ENCODE results near the gene DDOST. TPM values are rescaled to one million over a fixed set of nuclear protein-coding genes. Genes with fewer than 3 reads are reported as not detected.

Gene DDOST
- total RNA-seq, 1 donor from 2014 or later, result 146 TPM

DNA sequence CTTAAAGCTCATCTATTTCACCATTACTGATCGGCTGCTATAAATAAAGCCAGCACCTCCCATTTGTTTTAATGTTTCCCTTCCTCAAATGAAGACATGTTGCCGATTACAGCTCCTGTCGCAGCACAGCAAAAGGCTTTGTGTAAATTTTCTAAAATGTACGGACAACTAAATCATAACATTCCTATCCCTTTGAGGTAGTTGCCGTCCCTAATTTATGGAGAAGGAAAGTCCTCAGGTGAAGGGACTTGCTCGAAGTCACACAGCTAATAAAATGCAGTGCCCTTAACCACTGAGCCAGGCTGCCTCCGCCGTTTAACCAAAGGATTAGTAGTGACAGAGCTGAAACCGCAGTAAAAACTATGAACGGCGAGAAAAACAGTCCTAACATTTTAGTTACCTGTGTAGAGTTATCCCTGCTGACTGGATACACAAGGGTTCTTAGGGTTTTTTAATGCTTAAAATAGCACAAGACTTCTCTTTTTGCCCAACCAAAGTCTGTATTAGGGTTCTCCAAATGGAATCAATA, 27.0 kb downstream of the DDOST start:
- Histone ChIP-seq H3K9ac (ENCODE audit: low read depth in 1 of 3, low read length in 3 of 3) (peak overlapping the region; percentile 89 to 97 (median 94)), H3K27me3 (ENCODE audit: control insufficient read depth in 3 of 3, insufficient read depth in 3 of 3, low read length in 3 of 3) (no peaks in the 10 kb centered on the region), H3K4me1 (ENCODE audit: control insufficient read depth in 3 of 3, insufficient read depth in 3 of 3, low read length in 3 of 3) (peaks cover 8 to 16% (median 13%) of the 10 kb centered on the region in 3 donors), H3K4me3 (ENCODE audit: low read length in 3 of 3) (peak overlapping the region; percentile 79 to 97 (median 82)), H3K9me3 (ENCODE audit: control insufficient read depth in 3 of 3, low read length in 3 of 3) (no peaks in the 10 kb centered on the region), H3K27ac (ENCODE audit: low read depth, low read length) (peak overlapping the region; percentile 90), H3K36me3 (ENCODE audit: control insufficient read depth in 3 of 3, insufficient read depth in 3 of 3, low read length in 3 of 3) (peaks cover 21 to 24% (median 23%) of the 10 kb centered on the region in 3 donors)

DNA sequence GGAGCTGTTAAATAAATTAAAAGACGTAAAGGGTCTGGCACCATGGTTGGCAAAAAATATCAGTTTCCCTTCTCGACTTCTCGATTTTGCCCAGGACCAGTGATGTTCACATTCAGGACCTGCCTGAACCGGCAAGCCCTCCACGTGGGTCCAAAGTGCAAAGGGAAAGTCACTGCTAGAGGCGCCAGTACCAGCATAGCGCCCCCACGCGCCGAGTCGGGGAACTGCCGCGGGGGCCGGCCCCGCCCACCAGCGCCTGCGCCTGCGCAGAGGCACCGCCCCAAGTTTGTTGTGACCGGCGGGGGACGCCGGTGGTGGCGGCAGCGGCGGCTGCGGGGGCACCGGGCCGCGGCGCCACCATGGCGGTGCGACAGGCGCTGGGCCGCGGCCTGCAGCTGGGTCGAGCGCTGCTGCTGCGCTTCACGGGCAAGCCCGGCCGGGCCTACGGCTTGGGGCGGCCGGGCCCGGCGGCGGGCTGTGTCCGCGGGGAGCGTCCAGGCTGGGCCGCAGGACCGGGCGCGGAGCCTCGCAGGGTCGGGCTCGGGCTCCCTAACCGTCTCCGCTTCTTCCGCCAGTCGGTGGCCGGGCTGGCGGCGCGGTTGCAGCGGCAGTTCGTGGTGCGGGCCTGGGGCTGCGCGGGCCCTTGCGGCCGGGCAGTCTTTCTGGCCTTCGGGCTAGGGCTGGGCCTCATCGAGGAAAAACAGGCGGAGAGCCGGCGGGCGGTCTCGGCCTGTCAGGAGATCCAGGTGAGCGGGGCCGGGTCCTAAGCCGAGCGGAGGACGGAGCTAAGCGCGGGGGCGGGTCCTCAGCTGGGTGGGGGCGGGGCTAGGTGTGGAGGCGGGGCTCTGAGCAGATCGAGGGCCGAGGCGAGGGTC, 27.7 kb downstream of the DDOST start, which contains the start of gene PINK1:
Gene PINK1, plus strand, starts transcription at position 269 of the 875 bp plus-strand sequence. Its CDS starts 91 bp downstream, at position 360.
- Histone ChIP-seq H3K36me3 (ENCODE audit: control insufficient read depth in 3 of 3, insufficient read depth in 3 of 3, low read length in 3 of 3) (peaks cover 15 to 18% (median 16%) of the 10 kb centered on the region in 3 donors), H3K9me3 (ENCODE audit: control insufficient read depth in 3 of 3, low read length in 3 of 3) (no peaks in the 10 kb centered on the region), H3K27me3 (ENCODE audit: control insufficient read depth in 3 of 3, insufficient read depth in 3 of 3, low read length in 3 of 3) (no peaks in the 10 kb centered on the region), H3K27ac (ENCODE audit: low read depth, low read length) (peak within 1 kb of the TSS; percentile 90), H3K9ac (ENCODE audit: low read depth in 1 of 3, low read length in 3 of 3) (peak within 1 kb of the TSS; percentile 89 to 97 (median 94)), H3K4me3 (ENCODE audit: low read length in 3 of 3) (peak within 1 kb of the TSS; percentile 79 to 97 (median 82)), H3K4me1 (ENCODE audit: control insufficient read depth in 3 of 3, insufficient read depth in 3 of 3, low read length in 3 of 3) (peaks cover 8 to 16% (median 13%) of the 10 kb centered on the region in 3 donors)

DNA sequence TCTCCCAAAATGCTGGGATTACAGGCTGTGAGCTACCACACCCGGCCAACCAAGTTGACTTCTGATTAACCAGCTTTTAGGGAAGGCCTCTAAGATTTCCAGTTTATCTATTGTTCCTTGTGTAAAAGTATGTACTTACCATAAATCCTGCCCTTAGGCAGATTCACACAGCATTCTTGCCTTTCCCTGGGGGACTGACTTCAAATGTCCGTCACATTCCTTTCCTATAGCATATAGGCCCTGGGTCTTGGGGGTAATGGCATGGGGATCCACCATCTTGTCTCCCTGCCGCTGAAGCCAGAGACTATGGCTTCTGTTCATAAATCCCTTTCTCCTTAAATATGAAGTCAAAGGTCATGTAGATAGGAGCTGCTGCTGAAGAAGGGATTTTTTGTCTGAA, 28.8 kb downstream of the DDOST start:
- H3K27ac ChIP-seq (ENCODE audit: low read depth, low read length), result no peak overlapping the region
- H3K4me1 ChIP-seq (ENCODE audit: control insufficient read depth in 3 of 3, insufficient read depth in 3 of 3, low read length in 3 of 3), result peaks cover 8 to 16% (median 13%) of the 10 kb centered on the region in 3 donors
- H3K9me3 ChIP-seq (ENCODE audit: control insufficient read depth in 3 of 3, low read length in 3 of 3), result no peaks in the 10 kb centered on the region
- no peak overlapping the region for H3K9ac ChIP-seq (ENCODE audit: low read depth in 1 of 3, low read length in 3 of 3)
- H3K36me3 ChIP-seq (ENCODE audit: control insufficient read depth in 3 of 3, insufficient read depth in 3 of 3, low read length in 3 of 3), result peaks cover 6 to 8% (median 7%) of the 10 kb centered on the region in 3 donors
- no peak overlapping the region for H3K4me3 ChIP-seq (ENCODE audit: low read length in 3 of 3)
- no peaks in the 10 kb centered on the region for H3K27me3 ChIP-seq (ENCODE audit: control insufficient read depth in 3 of 3, insufficient read depth in 3 of 3, low read length in 3 of 3)

DNA sequence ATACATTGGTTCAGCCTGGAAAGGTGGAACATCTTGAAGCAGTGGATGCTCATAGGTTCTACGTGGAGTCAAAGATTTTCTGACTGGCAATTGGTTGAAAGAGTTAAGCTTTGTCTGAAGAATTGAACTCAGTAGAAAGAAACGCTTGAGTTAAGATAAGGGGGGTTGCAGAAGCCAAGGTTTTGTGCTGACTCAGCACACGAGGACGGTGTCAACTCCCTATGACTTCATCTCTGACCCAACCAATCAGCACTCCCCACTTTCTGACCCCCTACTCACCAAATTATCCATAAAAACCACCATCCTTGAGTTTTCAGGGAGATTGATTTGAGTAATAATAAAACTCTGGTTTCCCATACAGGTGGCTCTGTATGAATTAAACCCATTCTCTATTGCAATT, 30.4 kb downstream of the DDOST start:
- H3K36me3 ChIP-seq (ENCODE audit: control insufficient read depth in 3 of 3, insufficient read depth in 3 of 3, low read length in 3 of 3), result no peaks in the 10 kb centered on the region
- H3K9me3 ChIP-seq (ENCODE audit: control insufficient read depth in 3 of 3, low read length in 3 of 3), result no peaks in the 10 kb centered on the region
- no peak overlapping the region for H3K27ac ChIP-seq (ENCODE audit: low read depth, low read length)
- H3K9ac ChIP-seq (ENCODE audit: low read depth in 1 of 3, low read length in 3 of 3), result no peak overlapping the region
- peaks cover 8 to 11% (median 10%) of the 10 kb centered on the region in 3 donors for H3K4me1 ChIP-seq (ENCODE audit: control insufficient read depth in 3 of 3, insufficient read depth in 3 of 3, low read length in 3 of 3)
- H3K4me3 ChIP-seq (ENCODE audit: low read length in 3 of 3), result no peak overlapping the region
- H3K27me3 ChIP-seq (ENCODE audit: control insufficient read depth in 3 of 3, insufficient read depth in 3 of 3, low read length in 3 of 3), result peaks cover 0 to 2% (median 0%) of the 10 kb centered on the region in 3 donors

DNA sequence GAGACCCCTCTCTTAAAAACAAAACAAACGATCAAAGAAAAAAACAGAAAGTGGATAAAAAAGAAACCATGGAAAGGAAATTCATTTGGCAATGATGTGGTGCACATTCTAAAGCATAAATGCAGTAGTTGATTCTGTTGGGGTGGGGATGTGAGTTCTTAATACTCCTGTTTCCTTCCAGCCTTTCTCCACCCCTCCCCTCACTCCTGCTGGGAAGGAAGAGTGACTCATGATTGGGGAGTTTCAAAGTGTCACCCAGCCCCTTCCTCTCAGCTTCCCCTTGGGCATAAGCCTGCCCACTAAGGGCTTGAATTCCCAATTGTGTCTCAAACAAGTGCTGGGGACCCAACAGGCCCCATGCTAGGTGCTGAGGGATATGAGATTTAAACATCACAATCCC, 34.6 kb downstream of the DDOST start:
- Histone ChIP-seq H3K36me3 (ENCODE audit: control insufficient read depth in 3 of 3, insufficient read depth in 3 of 3, low read length in 3 of 3) (no peaks in the 10 kb centered on the region), H3K4me1 (ENCODE audit: control insufficient read depth in 3 of 3, insufficient read depth in 3 of 3, low read length in 3 of 3) (no peaks in the 10 kb centered on the region), H3K9me3 (ENCODE audit: control insufficient read depth in 3 of 3, low read length in 3 of 3) (no peaks in the 10 kb centered on the region), H3K9ac (ENCODE audit: low read depth in 1 of 3, low read length in 3 of 3) (no peak overlapping the region), H3K27me3 (ENCODE audit: control insufficient read depth in 3 of 3, insufficient read depth in 3 of 3, low read length in 3 of 3) (peaks cover 0 to 2% (median 0%) of the 10 kb centered on the region in 3 donors), H3K4me3 (ENCODE audit: low read length in 3 of 3) (no peak overlapping the region), H3K27ac (ENCODE audit: low read depth, low read length) (no peak overlapping the region)

DNA sequence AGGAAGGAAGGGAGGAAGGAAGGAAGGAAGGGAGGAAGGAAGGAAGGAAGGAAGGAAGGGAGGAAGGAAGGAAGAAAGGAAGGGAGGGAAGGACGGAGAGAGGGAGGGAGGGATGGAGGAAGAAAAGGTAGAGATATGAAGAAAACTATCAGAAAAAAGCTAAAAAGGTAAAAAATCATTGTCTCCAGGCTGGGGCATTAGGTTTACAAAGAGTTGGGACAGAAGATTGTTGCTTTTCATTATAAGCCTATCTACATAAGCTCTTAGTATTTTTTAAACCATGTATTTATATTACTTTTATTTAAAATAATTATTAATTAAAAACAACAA, 35.1 kb downstream of the DDOST start:
- H3K9ac ChIP-seq (ENCODE audit: low read depth in 1 of 3, low read length in 3 of 3), result no peak overlapping the region
- no peaks in the 10 kb centered on the region for H3K4me1 ChIP-seq (ENCODE audit: control insufficient read depth in 3 of 3, insufficient read depth in 3 of 3, low read length in 3 of 3)
- peaks cover 0 to 2% (median 0%) of the 10 kb centered on the region in 3 donors for H3K27me3 ChIP-seq (ENCODE audit: control insufficient read depth in 3 of 3, insufficient read depth in 3 of 3, low read length in 3 of 3)
- H3K27ac ChIP-seq (ENCODE audit: low read depth, low read length), result no peak overlapping the region
- H3K4me3 ChIP-seq (ENCODE audit: low read length in 3 of 3), result no peak overlapping the region
- H3K9me3 ChIP-seq (ENCODE audit: control insufficient read depth in 3 of 3, low read length in 3 of 3), result no peaks in the 10 kb centered on the region
- H3K36me3 ChIP-seq (ENCODE audit: control insufficient read depth in 3 of 3, insufficient read depth in 3 of 3, low read length in 3 of 3), result no peaks in the 10 kb centered on the region

DNA sequence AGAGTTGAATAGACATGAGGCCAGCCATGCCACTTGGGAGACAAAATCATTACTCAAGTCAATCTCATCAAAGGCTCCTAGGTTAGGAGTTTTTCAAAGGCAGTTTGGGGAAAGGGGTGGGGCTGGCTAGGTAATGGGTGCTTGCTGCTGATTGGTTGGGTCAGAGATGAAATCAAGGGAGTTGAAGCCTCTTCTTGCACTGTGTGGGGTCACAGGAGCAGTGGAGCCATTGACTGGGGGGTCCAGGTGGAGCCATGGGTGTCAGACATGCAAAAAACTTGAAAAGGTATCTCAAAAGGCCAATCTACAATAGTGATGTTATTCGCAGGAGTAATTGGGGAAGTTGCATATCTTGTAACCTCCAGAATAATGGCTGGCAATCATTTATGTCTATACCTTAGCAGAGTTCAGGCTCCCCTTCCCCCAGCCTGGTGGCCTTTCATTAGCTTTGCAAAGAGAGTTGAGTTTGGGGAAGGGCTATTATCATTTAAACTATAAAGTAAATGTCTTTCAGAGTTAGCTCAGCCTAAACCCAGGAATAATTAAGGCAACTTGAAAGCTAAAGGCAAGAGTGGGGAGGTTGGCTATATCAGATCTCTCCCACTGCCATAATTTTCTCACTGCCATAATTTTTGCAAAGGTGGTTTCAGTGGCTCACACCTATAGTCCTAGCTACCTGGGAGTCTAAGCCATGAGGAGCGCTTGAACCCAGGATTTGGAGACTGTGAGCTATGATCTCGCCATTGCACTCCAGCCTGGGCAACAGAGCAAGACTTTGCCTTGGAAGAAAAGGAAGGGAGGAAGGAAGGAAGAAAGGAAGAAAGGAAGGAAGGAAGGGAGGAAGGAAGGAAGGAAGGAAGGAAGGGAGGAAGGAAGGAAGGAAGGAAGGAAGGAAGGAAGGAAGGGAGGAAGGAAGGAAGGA, 35.7 kb downstream of the DDOST start:
- no peak overlapping the region for H3K9ac ChIP-seq (ENCODE audit: low read depth in 1 of 3, low read length in 3 of 3)
- no peak overlapping the region for H3K4me3 ChIP-seq (ENCODE audit: low read length in 3 of 3)
- no peaks in the 10 kb centered on the region for H3K36me3 ChIP-seq (ENCODE audit: control insufficient read depth in 3 of 3, insufficient read depth in 3 of 3, low read length in 3 of 3)
- no peaks in the 10 kb centered on the region for H3K9me3 ChIP-seq (ENCODE audit: control insufficient read depth in 3 of 3, low read length in 3 of 3)
- no peak overlapping the region for H3K27ac ChIP-seq (ENCODE audit: low read depth, low read length)
- H3K4me1 ChIP-seq (ENCODE audit: control insufficient read depth in 3 of 3, insufficient read depth in 3 of 3, low read length in 3 of 3), result no peaks in the 10 kb centered on the region
- peaks cover 0 to 2% (median 0%) of the 10 kb centered on the region in 3 donors for H3K27me3 ChIP-seq (ENCODE audit: control insufficient read depth in 3 of 3, insufficient read depth in 3 of 3, low read length in 3 of 3)

DNA sequence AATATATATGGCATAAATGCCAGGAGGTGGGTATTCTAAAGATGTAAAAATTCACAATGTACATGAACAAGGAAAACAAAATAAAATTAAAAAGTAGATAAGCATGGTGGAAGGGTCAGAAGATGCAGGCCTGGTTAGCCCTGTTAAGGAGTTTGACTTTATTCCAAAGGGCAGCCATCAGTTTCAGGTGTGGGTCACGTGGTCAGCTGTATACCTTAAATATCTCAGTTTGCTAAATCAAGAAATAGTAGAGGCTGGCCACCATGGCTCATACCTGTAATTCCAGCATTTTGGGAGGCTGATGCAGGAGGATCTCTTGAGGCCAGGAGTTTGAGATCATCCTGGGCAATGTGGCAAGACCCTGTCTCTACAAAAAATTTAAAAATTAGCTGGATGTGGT, 36.5 kb downstream of the DDOST start:
- Histone ChIP-seq H3K9me3 (ENCODE audit: control insufficient read depth in 3 of 3, low read length in 3 of 3) (no peaks in the 10 kb centered on the region), H3K9ac (ENCODE audit: low read depth in 1 of 3, low read length in 3 of 3) (no peak overlapping the region), H3K27me3 (ENCODE audit: control insufficient read depth in 3 of 3, insufficient read depth in 3 of 3, low read length in 3 of 3) (peaks cover 0 to 2% (median 0%) of the 10 kb centered on the region in 3 donors), H3K36me3 (ENCODE audit: control insufficient read depth in 3 of 3, insufficient read depth in 3 of 3, low read length in 3 of 3) (no peaks in the 10 kb centered on the region), H3K4me1 (ENCODE audit: control insufficient read depth in 3 of 3, insufficient read depth in 3 of 3, low read length in 3 of 3) (no peaks in the 10 kb centered on the region), H3K27ac (ENCODE audit: low read depth, low read length) (no peak overlapping the region), H3K4me3 (ENCODE audit: low read length in 3 of 3) (no peak overlapping the region)

DNA sequence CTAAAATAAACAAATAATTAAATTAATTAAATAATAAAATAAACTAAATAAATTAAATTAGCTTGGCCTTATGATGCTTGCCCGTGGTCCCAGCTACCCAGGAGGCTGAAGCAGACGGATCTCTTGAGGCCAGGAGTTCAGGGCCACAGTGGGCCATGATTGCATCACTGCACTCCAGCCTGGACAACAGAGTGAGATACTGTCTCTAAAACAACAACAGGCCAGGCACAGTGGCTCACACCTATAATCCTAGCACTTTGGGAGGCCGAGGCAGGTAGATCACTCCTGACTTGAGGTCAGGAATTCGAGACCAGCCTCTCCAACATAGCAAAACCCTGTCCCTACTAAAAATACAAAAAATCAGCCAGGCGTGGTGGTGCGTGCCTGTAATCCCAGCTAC, 40.2 kb downstream of the DDOST start:
- Histone ChIP-seq H3K4me1 (ENCODE audit: control insufficient read depth in 3 of 3, insufficient read depth in 3 of 3, low read length in 3 of 3) (peaks cover 11 to 19% (median 14%) of the 10 kb centered on the region in 3 donors), H3K9ac (ENCODE audit: low read depth in 1 of 3, low read length in 3 of 3) (no peak overlapping the region), H3K9me3 (ENCODE audit: control insufficient read depth in 3 of 3, low read length in 3 of 3) (no peaks in the 10 kb centered on the region), H3K27me3 (ENCODE audit: control insufficient read depth in 3 of 3, insufficient read depth in 3 of 3, low read length in 3 of 3) (no peaks in the 10 kb centered on the region), H3K36me3 (ENCODE audit: control insufficient read depth in 3 of 3, insufficient read depth in 3 of 3, low read length in 3 of 3) (no peaks in the 10 kb centered on the region), H3K27ac (ENCODE audit: low read depth, low read length) (no peak overlapping the region), H3K4me3 (ENCODE audit: low read length in 3 of 3) (no peak overlapping the region)

Data from skeletal muscle tissue (tissue), 4 donors.